Measurements from ENCODE around the gene RAF1. TPM values are rescaled to one million over a fixed set of nuclear protein-coding genes. Genes with fewer than 3 reads are reported as not detected.

The RAF1 gene
- total and polyA plus RNA-seq, 2 of the 13 experiments (the other 11 are each of a cell fraction or from before 2014, with no cell fraction given): 72.2 to 91.4 TPM

DNA sequence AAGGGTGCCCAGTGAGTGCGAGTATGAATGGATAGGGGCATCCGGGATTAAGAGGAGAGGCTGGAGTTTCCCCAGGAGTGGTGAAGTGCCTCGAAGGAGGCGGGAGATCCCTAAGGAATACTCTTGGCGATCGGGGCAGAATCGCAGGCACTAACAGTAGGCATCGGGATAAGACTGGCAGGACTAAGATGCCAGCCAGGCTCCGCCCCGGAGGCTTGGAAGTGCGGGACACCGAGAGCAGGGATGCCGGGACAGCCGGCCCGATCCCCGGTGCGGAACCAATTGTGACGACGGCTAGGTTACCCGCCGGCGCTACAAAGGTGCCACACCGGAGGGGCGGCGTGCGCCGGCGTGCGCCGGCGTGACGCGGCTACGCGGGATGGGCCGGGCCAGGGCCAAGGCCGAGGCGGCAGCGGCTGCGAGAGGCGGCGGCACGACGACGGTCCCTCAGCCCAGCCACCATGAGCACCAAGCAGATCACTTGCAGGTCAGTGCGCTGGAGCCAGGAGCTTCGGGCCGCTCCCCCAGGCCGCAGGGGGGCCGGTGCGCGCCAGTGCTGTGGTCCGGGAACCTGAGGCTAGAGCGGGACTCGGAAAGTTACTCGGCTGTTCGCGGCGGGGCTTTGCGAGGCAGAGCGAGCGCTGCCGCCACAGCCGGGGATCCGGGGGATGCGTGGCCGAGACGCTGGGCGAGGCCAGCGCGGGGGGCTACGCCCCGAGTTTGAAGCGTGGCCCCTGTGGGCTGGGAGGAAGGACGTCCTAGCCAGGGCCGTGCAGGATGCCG is 107.0 kb downstream of the RAF1 start, which contains the start of gene MKRN2 (continued):
- TF ChIP-seq FOXP1 (IDR thresholded peaks at IDR 0.05) (no peak), FOXP1 (CRISPR knock-in tag; IDR thresholded peaks at IDR 0.05) (no peak), NR1H2 (CRISPR knock-in tag; IDR thresholded peaks at IDR 0.05; ENCODE audit: borderline replicate concordance, low read depth) (no peak), ZNF343 (CRISPR knock-in tag; IDR thresholded peaks at IDR 0.05) (peak; percentile 80), ZIK1 (CRISPR knock-in tag; IDR thresholded peaks at IDR 0.05; ENCODE audit: borderline replicate concordance, low read depth) (peak; percentile 77), ZMYM2 (CRISPR knock-in tag; IDR thresholded peaks at IDR 0.05) (no peak), ATF7 (IDR thresholded peaks at IDR 0.05) (no peak), ATF7 (CRISPR knock-in tag; IDR thresholded peaks at IDR 0.05) (no peak), ZBTB20 (CRISPR knock-in tag; IDR thresholded peaks at IDR 0.05; ENCODE audit: borderline replicate concordance, low read depth) (no peak; the same call in 1 of the 2 replicates), ZNF556 (CRISPR knock-in tag; IDR thresholded peaks at IDR 0.05; ENCODE audit: borderline replicate concordance) (peak; percentile 36; the same call in 1 of the 2 replicates), PHF8 (CRISPR knock-in tag; IDR thresholded peaks at IDR 0.05) (peak; percentile 98), CEBPB (IDR thresholded peaks at IDR 0.05; ENCODE audit: borderline replicate concordance, low read depth, low read length) (no peak), ZNF761 (CRISPR knock-in tag; conservative IDR thresholded peaks at IDR 0.05) (peak; percentile 56; the same call in 1 of the 2 replicates), REL (CRISPR knock-in tag; conservative IDR thresholded peaks at IDR 0.05) (no peak), ZFP37 (CRISPR knock-in tag; IDR thresholded peaks at IDR 0.05; ENCODE audit: borderline replicate concordance) (no peak), PRMT3 (CRISPR knock-in tag; IDR thresholded peaks at IDR 0.05; ENCODE audit: borderline replicate concordance, low read depth) (peak; percentile 45; the same call in 1 of the 2 replicates)
- TF ChIP-seq, protein P1, sequence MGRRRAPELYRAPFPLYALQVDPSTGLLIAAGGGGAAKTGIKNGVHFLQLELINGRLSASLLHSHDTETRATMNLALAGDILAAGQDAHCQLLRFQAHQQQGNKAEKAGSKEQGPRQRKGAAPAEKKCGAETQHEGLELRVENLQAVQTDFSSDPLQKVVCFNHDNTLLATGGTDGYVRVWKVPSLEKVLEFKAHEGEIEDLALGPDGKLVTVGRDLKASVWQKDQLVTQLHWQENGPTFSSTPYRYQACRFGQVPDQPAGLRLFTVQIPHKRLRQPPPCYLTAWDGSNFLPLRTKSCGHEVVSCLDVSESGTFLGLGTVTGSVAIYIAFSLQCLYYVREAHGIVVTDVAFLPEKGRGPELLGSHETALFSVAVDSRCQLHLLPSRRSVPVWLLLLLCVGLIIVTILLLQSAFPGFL (CRISPR knock-in tag; IDR thresholded peaks at IDR 0.05): no peak
- TF ChIP-seq, protein P2, sequence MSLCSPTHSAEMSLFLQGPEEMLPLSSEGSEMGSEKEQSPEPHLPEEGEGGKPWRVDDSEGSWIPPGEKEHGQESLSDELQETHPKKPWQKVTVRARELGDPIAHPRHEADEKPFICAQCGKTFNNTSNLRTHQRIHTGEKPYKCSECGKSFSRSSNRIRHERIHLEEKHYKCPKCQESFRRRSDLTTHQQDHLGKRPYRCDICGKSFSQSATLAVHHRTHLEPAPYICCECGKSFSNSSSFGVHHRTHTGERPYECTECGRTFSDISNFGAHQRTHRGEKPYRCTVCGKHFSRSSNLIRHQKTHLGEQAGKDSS (CRISPR knock-in tag; IDR thresholded peaks at IDR 0.05; ENCODE audit: borderline replicate concordance, low read depth): peak; percentile 81; the same call in 1 of the 2 replicates
- TF ChIP-seq, protein P3, sequence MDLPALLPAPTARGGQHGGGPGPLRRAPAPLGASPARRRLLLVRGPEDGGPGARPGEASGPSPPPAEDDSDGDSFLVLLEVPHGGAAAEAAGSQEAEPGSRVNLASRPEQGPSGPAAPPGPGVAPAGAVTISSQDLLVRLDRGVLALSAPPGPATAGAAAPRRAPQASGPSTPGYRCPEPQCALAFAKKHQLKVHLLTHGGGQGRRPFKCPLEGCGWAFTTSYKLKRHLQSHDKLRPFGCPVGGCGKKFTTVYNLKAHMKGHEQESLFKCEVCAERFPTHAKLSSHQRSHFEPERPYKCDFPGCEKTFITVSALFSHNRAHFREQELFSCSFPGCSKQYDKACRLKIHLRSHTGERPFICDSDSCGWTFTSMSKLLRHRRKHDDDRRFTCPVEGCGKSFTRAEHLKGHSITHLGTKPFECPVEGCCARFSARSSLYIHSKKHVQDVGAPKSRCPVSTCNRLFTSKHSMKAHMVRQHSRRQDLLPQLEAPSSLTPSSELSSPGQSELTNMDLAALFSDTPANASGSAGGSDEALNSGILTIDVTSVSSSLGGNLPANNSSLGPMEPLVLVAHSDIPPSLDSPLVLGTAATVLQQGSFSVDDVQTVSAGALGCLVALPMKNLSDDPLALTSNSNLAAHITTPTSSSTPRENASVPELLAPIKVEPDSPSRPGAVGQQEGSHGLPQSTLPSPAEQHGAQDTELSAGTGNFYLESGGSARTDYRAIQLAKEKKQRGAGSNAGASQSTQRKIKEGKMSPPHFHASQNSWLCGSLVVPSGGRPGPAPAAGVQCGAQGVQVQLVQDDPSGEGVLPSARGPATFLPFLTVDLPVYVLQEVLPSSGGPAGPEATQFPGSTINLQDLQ (CRISPR knock-in tag; IDR thresholded peaks at IDR 0.05): no peak
- TF ChIP-seq, protein P4, sequence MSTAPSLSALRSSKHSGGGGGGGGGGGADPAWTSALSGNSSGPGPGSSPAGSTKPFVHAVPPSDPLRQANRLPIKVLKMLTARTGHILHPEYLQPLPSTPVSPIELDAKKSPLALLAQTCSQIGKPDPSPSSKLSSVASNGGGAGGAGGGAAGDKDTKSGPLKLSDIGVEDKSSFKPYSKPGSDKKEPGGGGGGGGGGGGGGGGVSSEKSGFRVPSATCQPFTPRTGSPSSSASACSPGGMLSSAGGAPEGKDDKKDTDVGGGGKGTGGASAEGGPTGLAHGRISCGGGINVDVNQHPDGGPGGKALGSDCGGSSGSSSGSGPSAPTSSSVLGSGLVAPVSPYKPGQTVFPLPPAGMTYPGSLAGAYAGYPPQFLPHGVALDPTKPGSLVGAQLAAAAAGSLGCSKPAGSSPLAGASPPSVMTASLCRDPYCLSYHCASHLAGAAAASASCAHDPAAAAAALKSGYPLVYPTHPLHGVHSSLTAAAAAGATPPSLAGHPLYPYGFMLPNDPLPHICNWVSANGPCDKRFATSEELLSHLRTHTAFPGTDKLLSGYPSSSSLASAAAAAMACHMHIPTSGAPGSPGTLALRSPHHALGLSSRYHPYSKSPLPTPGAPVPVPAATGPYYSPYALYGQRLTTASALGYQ (CRISPR knock-in tag; IDR thresholded peaks at IDR 0.05): peak; percentile 49; the same call in 1 of the 2 replicates
- TF ChIP-seq, protein P5, sequence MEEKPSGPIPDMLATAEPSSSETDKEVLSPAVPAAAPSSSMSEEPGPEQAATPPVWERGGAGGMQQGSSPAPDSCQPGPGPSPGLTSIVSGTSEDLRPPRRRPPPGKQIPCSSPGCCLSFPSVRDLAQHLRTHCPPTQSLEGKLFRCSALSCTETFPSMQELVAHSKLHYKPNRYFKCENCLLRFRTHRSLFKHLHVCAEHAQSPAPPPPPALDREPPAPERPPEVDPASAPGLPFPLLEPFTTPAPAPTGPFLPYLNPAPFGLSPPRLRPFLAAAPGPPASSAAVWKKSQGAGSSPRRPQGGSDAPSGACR (CRISPR knock-in tag; IDR thresholded peaks at IDR 0.05): no peak
- TF ChIP-seq, protein P6, sequence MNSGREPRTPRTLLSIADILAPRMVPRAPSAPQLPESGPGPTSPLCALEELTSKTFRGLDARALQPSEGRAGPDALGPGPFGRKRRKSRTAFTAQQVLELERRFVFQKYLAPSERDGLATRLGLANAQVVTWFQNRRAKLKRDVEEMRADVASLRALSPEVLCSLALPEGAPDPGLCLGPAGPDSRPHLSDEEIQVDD (CRISPR knock-in tag; IDR thresholded peaks at IDR 0.05; ENCODE audit: borderline replicate concordance): peak; percentile 92
